HG03571 (cell line): Measurements from ENCODE around the gene CAMTA1.

Experiments
- ATAC-seq: cut with Tn5 transposase; IDR thresholded peaks from one replicate; pipeline ENCODE4 v1.9.1; 2021; ENCODE audit not compliant: unreplicated experiment

Gene CAMTA1

DNA sequence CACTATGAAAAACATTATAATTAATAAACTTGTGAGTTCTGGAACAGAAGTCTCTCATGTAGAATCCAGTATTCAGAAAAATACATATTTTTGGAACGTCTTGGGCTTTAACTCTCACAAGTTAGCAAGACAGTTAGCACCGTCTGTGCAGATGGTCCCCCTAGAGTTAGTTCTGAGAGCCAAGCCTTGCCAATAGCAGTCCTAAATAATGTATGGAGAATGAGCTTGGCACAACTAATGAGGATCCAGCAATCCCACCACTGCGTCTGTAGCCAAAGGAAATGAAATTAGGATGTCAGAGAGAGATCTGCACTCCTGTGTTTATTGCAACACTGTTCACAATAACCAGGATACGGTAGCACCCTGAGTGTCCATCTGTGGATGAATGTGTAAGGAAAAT lies 931.3 kb downstream of the CAMTA1 start:
- no peak for ATAC-seq

DNA sequence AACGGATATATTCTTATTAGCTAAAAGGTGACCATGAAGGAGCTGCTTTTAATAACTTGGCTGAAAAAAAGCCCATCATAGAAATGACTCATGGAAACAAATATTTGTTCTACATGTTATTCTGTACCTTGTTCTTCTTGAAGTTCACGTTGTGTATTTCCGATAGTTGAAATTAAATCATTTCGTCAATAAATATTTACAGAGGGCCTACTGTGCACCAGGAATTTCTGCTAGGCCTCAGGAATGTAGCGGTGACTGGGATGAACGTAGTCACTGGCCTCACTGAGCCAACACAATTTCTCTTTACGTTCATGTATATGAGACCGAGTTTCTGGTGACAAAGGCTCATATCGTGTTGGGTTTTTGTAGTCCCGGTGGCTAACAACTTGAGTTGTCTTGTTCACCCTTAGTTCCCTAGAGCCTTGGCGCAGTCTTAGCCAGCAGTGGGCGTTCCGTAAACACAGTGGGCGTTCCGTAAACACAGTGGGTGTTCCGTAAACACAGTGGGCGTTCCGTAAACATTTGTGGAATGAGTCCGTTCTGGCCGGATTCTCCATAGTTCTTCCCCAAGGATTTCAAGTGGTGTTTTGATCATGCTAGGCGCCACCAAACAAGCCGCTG lies 932.6 kb downstream of the CAMTA1 start:
- ATAC-seq: no peak

DNA sequence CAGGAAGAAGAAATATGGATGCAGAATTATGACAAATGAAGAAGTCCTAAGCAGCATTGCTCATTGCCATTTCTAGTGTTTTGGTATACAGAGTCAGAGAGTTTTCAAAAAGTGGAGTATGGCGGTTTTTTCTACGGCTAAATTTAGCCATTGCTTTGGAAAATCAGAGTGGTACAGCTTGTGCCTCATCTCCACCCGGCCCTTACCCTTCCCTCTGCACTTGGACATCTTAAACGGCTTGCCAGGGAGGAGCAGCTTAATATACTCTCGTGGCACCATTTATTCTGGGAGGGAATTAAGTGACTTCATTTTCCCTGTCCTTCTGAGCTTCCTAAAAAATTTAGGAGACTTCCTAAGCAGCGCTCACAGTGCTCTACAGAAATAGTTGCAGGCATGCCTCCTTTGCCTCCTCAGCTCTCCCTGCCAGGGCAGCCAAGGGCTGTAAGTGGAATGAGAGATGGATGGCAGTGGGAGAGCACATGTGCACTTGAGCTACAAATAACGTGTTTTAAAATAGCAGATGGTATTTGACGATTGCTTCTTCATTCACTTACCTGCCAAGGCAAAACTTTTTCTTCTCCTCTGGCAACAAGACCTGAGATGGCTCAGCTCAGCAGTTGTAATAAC lies 934.3 kb downstream of the CAMTA1 start:
- no peak for ATAC-seq

DNA sequence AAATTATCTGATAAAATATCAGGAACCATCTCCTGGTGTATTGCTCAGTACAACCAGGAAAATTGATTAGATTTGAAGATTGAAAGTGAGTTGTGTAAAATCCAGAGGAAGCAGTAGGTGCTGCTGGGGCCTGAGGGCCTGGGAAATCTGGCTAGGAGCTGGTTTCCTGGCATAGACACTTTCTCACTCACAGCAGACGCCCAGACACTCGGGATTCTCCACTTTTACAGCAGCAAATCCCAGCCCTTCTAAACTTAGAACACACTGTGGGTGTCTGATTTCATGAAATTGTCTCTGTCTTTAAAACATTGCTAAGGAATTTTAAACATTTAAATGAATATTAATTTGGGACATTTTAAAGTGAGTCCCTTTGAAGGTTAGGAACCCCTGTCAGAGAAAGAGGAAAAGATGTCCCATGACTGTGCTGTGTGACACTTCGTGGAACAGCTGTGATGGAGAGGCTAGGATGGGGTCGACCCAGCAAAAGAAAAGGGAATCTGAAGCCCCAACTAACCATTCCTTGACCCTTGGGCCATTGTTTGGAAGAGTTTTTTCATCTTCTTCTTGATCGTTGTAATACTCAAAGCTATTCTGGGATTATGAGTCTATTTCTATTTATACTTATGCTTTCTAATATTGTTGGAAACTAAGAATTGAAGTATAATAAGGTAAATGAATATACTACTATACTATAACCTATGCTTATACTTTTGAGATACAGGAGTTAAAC lies 936.9 kb downstream of the CAMTA1 start:
- no peak for ATAC-seq

DNA sequence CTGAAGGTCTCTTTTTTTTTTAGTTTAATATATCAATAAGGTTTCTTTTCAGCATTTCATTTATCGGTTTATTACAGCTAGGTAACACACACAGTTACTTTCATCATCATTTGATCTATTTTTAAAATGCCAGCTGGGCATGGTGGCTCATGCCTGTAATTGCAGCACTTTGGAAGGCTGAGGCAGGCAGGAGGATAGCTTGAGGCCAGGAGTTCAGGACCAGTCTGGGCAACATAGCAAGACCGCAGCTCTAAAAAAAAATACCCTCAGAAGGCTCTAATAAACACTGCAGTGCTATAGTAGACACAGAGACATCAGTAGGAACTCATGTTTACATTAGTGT lies 937.4 kb downstream of the CAMTA1 start:
- no peak for ATAC-seq

DNA sequence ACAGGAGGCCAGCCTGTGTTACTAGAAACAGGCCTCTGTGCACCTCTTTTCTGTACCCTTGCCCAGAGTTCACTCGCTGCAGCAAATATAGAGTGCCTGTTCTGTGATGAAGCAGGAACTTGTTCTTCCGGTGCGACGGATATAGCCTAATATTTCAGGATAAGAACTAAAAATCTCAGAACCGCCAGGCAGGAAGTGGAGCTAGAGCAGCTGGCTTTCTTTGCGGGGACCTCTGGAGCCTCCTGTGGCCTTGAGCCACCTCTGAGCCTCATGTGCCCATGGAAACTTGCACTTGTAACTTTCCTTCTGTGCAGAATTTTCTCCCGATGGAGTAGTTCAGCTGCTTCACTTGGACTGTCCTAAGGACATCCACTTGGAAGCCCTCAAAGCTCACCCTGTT lies 941.4 kb downstream of the CAMTA1 start:
- no peak for ATAC-seq

DNA sequence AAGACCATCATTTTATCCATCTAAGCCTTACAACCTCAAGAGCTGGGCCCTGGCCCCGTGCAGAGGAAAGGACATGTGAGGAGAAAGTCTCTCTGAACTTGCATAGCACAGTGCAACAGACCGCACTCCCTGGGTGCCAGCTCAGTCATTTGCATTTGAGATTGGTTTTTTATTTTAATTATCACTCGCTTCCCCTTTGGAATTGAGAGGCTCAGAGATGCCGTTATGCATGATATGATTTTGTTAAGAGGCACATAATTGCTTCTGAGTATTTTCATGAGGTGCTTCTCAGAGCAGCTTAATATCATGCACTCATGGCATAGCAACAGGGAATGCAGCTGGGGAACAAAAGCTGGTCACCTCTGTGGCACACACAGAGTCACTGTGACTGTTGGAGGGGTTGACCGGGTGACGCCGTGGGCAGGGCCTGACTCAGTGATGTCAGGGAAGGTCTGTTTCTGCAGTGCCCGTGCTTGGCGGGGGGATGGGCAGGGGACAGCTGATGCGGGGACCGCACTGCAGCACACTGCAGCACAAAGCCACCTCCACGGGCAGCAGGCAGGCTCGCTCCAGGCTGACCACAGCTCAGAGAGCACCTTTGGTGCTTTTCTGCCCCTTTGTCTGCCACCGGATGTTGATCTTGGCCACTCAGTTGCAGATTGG lies 942.7 kb downstream of the CAMTA1 start:
- ATAC-seq: no peak

DNA sequence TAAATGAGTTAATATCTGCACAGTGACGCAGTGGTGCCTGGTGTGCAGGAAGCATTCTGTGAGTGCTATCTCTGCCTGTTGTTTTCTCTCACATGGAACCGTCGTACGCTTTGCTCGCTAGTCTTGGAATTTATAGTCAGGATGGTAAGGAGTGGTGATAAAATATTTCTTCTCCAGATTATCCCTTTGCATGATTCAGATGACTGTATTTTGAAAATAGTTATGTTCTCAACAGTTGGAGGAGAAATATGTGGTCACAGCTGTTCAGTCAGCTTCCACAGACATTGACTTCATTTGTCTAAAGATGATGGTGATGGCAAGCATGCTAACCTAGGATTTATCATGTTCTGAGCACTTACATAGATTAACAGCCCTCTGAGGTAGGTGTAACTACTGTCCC lies 944.5 kb downstream of the CAMTA1 start:
- no peak for ATAC-seq

DNA sequence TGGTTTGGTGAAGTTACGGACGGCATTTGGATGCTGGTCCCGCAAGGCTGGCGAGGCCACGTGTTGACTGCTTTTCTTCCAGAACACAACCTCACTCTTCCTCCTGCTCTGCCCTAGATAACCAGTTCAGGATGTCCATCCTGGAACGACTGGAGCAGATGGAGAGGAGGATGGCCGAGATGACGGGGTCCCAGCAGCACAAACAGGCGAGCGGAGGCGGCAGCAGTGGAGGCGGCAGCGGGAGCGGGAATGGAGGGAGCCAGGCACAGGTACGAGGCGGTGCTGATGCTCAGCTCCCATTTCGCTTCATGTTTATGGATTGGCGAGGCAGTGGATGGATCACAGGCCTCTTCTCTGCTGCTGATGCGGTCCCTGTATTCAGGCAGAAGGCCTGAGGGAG lies 947.1 kb downstream of the CAMTA1 start:
- no peak for ATAC-seq

DNA sequence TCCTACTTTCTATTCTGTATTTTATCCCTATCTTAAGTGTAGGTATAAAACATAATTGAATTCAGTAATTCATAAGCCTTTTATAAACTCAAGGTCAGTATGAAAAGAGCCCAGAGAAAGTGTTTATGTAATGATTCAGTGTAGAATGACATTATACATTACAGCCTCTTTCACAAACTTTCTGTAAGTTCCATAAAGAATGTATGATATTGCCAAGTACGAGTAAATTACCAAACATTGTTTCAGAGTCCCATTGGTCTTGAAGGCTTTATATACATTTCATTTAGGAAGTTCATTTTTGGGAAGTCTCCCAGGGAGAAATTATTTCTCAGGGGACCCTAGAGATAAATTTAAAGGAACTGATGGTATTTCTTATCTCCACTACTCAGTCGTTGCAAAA lies 948.0 kb downstream of the CAMTA1 start:
- no peak for ATAC-seq

DNA sequence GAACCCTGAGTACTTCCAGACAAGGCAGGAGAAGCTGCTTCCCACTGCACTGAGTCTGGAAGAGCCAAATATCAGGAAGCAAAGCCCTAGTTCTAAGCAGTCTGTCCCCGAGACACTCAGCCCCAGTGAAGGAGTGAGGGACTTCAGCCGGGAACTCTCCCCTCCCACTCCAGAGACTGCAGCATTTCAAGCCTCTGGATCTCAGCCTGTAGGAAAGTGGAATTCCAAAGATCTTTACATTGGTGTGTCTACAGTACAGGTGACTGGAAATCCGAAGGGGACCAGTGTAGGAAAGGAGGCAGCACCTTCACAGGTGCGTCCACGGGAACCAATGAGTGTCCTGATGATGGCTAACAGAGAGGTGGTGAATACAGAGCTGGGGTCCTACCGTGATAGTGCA lies 952.8 kb downstream of the CAMTA1 start:
- ATAC-seq: no peak

DNA sequence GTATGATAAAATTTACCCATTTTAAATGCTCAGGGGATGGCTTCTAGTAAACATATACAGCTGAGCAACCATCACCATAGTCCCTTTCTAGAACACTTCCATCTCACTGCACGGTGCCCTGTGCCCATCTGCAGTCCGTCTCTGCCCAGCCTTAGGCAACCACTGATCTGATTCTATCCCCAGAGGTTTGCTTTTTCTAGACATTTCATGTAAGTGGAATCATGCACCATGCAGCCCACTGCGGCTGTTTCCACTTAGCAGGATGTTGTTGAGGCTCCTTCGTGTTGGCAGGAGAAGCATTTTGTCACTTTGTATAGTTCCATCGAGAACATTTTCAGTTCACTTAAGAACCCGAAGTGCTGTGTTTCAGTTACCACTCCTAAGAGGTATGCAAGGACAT lies 958.1 kb downstream of the CAMTA1 start:
- no peak for ATAC-seq

DNA sequence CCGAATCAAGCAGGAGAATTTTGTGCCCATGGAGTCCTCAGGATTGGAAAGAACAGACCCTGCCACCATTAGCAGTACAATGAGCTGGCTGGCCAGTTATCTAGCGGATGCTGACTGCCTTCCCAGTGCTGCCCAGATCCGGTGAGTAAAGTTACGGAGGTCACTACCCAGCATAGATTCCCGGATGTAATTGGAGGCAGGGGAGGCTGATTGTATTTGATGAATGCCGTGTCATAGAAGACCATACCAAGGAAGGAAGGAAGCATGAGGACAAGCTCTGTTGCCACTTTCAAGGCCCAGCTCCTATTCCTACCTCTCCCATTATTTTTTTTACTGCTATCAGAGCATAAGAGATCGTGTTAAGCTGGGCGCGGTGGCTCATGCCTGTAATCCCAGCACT lies 959.6 kb downstream of the CAMTA1 start:
- ATAC-seq: no peak

DNA sequence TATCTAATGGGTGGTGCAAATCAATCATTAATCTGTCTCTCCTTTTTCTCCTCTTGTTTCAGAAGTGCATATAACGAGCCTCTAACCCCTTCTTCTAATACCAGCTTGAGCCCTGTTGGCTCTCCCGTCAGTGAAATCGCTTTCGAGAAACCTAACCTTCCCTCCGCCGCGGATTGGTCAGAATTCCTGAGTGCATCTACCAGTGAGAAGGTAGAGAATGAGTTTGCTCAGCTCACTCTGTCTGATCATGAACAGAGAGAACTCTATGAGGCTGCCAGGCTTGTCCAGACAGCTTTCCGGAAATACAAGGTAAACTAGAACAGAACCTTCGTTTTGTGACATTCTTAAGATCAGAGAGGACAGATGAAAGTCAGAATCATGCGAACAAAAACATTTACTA lies 960.5 kb downstream of the CAMTA1 start:
- no peak for ATAC-seq

DNA sequence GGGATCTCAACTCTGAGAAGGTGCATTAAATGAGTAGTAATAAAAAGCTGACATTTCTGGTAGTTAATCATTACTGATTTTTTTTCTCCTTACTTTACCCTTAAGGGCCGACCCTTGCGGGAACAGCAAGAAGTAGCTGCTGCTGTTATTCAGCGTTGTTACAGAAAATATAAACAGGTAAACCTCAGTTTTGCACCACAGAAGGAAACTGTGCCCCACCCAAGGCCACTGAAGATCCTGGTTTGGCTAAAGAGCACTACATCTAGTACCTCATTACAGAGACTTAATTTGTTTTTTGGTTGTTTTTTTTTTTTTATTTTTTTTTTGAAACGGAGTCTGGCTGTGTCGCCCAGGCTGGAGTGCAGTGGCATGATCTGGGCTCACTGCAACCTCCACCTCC lies 962.4 kb downstream of the CAMTA1 start:
- ATAC-seq: no peak

DNA sequence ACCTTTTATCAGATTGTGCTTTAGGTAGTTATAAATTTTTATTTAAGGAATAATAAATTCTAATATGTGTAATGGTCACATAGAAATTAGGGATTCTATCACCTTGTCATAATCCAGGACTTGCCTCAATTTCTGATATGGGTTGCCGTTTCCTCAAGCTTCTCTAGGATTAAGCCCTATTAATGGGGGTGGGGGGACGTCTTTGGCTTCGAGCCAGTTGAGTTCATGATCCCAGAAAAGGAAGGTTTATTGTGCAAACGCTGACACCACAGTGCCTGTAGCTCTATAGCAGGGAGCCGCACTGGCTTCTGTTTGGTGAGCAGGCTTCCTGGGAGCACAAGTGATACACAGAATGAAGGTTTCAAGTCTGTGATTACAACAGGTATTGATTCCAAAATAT lies 963.9 kb downstream of the CAMTA1 start:
- no peak for ATAC-seq

DNA sequence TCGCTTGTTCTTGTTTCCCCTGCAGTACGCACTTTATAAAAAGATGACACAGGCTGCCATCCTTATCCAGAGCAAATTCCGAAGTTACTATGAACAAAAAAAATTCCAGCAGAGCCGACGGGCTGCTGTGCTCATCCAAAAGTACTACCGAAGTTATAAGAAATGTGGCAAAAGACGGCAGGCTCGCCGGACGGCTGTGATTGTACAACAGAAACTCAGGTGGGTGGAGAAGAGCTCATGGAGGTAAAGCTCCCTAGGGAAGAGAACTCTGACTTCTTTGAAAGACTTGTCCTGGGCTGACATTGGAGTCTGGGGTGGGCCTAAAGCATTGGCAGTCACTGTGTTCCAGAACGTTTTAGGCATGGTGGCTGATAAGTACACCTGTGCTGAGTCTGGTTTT lies 965.9 kb downstream of the CAMTA1 start:
- ATAC-seq: no peak

DNA sequence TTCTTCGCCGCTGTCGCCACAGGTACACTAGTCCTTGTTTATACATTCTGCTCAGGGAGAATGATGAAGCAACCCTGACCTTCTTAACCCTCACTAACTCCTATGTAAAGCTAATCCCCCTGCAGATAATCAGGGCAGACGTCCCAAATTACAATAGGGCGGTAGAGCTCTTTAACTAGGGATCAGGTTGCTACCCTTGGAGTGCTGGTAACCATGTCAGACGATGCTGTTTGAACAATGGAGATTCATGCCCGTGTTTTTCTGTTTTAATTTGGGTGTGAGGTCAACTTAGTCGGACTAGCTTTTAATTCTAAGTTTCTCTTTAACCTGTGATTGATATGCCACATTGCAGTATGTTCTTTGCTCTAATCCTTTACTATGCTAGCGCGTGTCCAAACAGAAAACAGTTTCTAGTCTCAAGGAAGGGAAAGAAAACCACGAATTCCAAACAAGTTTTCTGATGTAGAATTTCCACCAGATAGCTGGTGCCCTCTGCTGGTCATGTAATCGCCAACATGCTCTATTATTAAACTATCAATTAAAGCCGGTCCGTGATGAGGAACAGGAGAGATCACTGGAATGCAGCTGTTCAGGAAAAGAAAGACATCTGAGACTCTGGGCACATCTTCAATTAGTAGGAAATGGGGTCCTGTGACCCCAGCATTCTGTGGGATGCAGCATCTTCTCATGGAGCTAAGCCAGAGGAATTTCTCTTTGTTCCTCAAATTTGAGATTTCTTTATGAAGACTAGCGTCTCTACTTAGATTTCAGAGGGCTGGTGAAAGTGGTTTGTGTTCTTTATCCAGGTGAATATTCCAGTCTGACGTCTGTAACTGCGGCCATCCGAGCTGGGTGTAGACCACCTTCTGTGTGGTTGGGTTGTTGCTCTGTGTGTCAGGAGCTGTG lies 967.5 kb downstream of the CAMTA1 start:
- no peak for ATAC-seq

DNA sequence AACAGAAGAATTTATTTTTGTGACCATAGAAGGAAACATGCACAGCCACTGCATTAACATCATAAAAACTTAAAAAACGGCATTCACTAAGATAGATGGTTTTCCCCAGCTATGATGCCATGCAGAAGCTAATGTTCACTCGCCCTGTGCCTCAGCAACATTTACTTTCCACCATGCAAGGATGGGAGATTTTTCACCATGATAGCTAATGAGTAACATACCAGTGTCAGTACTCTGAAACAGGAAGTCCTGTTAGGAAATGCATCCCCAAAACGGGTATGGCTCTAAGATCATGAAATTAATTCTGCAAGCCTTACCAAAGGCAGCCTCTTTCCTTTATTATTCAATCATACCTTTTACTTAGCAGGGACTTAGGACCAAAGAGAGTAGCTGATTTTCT lies 968.4 kb downstream of the CAMTA1 start:
- ATAC-seq: no peak

DNA sequence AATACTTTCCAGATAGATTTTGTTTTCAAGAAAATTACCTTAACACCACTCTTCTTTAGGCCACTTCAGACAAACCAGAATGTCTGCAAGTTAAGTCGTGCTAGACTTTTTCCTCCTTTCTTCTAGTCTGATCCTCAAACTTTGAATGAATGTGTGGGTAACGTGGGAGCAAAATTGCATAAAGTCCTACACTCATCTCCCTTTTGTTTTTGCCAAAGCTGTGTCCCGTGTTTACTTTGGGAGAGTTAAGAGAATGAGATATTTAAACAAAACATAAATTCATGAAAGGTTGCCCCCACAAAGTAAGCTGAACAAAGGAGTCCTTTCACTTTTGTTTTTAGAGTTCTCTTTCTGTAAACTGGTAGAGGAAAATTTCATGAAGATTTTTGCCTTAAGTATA lies 969.0 kb downstream of the CAMTA1 start:
- ATAC-seq: no peak

DNA sequence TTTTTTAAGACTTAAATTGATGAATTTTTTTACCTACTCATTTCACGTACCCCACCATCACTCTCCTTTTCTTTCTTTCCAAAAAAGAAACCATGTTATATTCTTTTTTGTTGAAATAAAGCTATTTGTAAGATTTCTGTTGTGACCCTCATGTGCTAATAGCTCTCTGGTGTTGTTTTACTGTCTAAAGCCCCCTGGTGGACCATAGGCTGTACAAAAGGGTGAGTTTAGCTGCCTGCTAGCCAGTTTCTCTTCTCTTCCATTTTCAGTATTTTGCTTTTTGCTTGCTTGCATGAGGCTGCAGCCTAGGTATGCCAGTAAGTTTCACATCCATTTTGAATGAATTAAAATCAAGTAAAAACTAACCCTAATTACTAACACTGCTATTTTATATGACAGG lies 970.2 kb downstream of the CAMTA1 start:
- ATAC-seq: no peak
